Keratinocyte (primary cell): ENCODE data around the gene TGDS. TPM values are rescaled to one million over a fixed set of nuclear protein-coding genes. Genes with fewer than 3 reads are reported as not detected.

Source experiments
- DNase-seq: peaks from one replicate; pipeline ENCODE4 v3.0.0-alpha.2; 2011; ENCODE audit warnings: low read depth, missing footprints, low spot score
- FAIRE-seq: peaks from 2 replicates; lab custom pipeline; 2011; peaks lifted over from hg19 to GRCh38; lab: Jason Lieb, UNC
- H2AFZ ChIP-seq: 2 replicates; pipeline ENCODE4 v1.6.0; 2012; ENCODE audit warnings: low read length, control low read depth, inconsistent platforms; ENCODE audit not compliant: control insufficient read depth
- H3K27ac ChIP-seq: 2 replicates; pipeline ENCODE4 v1.5.1; 2011; ENCODE audit warnings: low read length; ENCODE audit not compliant: control insufficient read depth, insufficient read depth
- H3K27me3 ChIP-seq: 3 replicates; pipeline ENCODE4 v1.6.0; 2011; ENCODE audit warnings: low read length; ENCODE audit not compliant: control insufficient read depth, insufficient read depth; ENCODE audit errors: extremely low read depth
- H3K36me3 ChIP-seq, 2 experiments: 2 replicates in 1 of 2; 3 replicates in 1 of 2; pipeline ENCODE4 v1.5.1; 2011; ENCODE audit warnings: low read length in 2 of 2, mild to moderate bottlenecking in 1 of 2; ENCODE audit not compliant: control insufficient read depth in 2 of 2, insufficient read depth in 2 of 2; ENCODE audit errors: extremely low read depth in 1 of 2
- H3K4me1 ChIP-seq: 3 replicates; pipeline ENCODE4 v1.5.1; 2011; ENCODE audit warnings: low read length; ENCODE audit not compliant: control insufficient read depth, insufficient read depth; ENCODE audit errors: extremely low read depth
- H3K4me2 ChIP-seq: 3 replicates; pipeline ENCODE4 v1.6.0; 2011; ENCODE audit warnings: low read depth, low read length; ENCODE audit not compliant: control insufficient read depth, insufficient read depth; ENCODE audit errors: extremely low read depth
- H3K4me3 ChIP-seq, 3 experiments: fragments of 200-600 bp in 1 of 3; sonication (generic) in 1 of 3; 2 replicates in 2 of 3; 3 replicates in 1 of 3; pipeline ENCODE4 v1.5.1; 2011 to 2016; ENCODE audit warnings: low read length in 3 of 3, mild to moderate bottlenecking in 3 of 3, control low read depth in 2 of 3, inconsistent platforms in 1 of 3, low read depth in 1 of 3, mixed read lengths in 1 of 3, mixed run types in 1 of 3, moderate library complexity in 1 of 3; ENCODE audit not compliant: control insufficient read depth in 2 of 3, insufficient read depth in 2 of 3; ENCODE audit errors: extremely low read depth in 1 of 3
- H3K79me2 ChIP-seq: 2 replicates; pipeline ENCODE4 v1.6.0; 2012; ENCODE audit warnings: low read length; ENCODE audit not compliant: control insufficient read depth, insufficient read depth
- H3K9ac ChIP-seq: 3 replicates; pipeline ENCODE4 v1.6.0; 2011; ENCODE audit warnings: low read length; ENCODE audit not compliant: control insufficient read depth, insufficient read depth; ENCODE audit errors: extremely low read depth
- H3K9me1 ChIP-seq: 3 replicates; pipeline ENCODE4 v1.6.0; 2011; ENCODE audit warnings: low read length; ENCODE audit not compliant: control insufficient read depth, insufficient read depth; ENCODE audit errors: extremely low read depth
- H3K9me3 ChIP-seq: 2 replicates; pipeline ENCODE4 v1.5.1; 2012; ENCODE audit warnings: low read depth, low read length; ENCODE audit not compliant: control insufficient read depth
- H4K20me1 ChIP-seq: 3 replicates; pipeline ENCODE4 v1.6.0; 2011; ENCODE audit warnings: low read length; ENCODE audit not compliant: control insufficient read depth, insufficient read depth; ENCODE audit errors: extremely low read depth
- EZH2 ChIP-seq: IDR thresholded peaks from one replicate; pipeline ENCODE4 v1.6.1; 2012; ENCODE audit warnings: inconsistent platforms, mild to moderate bottlenecking, low read length, moderate library complexity
- dilution Hi-C: fragments of 300-500 bp; cut with MboI; formaldehyde crosslinking; loops from one replicate; pipeline ENCODE4 v1.7.0; 2020; ENCODE audit warnings: low sequenced_read_pairs; ENCODE audit not compliant: extremely low pct_ligation_motif_present
- polyA plus RNA-seq, 5 experiments: library from polyadenylated mRNA; depleted of rRNA in 3 of 5; stranded (reverse) in 3 of 5; stranded (forward) in 1 of 5; unstranded in 1 of 5; fragments of >200 nt; gene quantifications; 1 replicate in 1 of 5; 2 replicates in 3 of 5; 3 replicates in 1 of 5; pipeline versions ENCODE4 v1.2.1 to v1.2.3, GENCODE V29; 2011 to 2012; ENCODE audit warnings: missing spikeins in 2 of 5, low read depth in 1 of 5, low replicate concordance in 1 of 5
- TF ChIP-seq, protein P1 (sequence below), 3 experiments: IDR thresholded peaks in 1 of 3; conservative IDR thresholded peaks in 1 of 3; optimal IDR thresholded peaks in 1 of 3; 2 replicates in 2 of 3; 3 replicates in 1 of 3; pipeline versions ENCODE3 to v1.5.1; 2011; ENCODE audit warnings: low read length in 3 of 3, mild to moderate bottlenecking in 3 of 3, moderate library complexity in 2 of 3, control low read depth in 1 of 3, inconsistent platforms in 1 of 3; ENCODE audit not compliant: insufficient read depth in 2 of 3; ENCODE audit errors: extremely low read depth in 1 of 3

The TGDS gene
- polyA plus RNA-seq, 1 donor (not counting 4 experiments of a cell fraction or from before 2014, with no cell fraction given) = 19.4 TPM

GRCh38 chr13:94548382-94548781 lies 47.6 kb downstream of the TGDS start:
- DNase-seq = no peak
- Histone ChIP-seq H3K79me2 (no peaks in the 10 kb centered on the region), H3K27me3 (no peaks in the 10 kb centered on the region), H3K4me1 (peaks cover 10% of the 10 kb centered on the region), H3K27ac (peak overlapping the region; percentile 81), H3K9me1 (peaks cover 3% of the 10 kb centered on the region), H3K4me3 (peak overlapping the region; percentile 53 to 81 (median 81)), H4K20me1 (no peaks in the 10 kb centered on the region), H3K9me3 (no peaks in the 10 kb centered on the region), H3K4me2 (peak overlapping the region; percentile 96), H3K36me3 (no peaks in the 10 kb centered on the region), H3K9ac (peak overlapping the region; percentile 86), H2AFZ (peak overlapping the region; percentile 97)
- TF ChIP-seq, protein P1, sequence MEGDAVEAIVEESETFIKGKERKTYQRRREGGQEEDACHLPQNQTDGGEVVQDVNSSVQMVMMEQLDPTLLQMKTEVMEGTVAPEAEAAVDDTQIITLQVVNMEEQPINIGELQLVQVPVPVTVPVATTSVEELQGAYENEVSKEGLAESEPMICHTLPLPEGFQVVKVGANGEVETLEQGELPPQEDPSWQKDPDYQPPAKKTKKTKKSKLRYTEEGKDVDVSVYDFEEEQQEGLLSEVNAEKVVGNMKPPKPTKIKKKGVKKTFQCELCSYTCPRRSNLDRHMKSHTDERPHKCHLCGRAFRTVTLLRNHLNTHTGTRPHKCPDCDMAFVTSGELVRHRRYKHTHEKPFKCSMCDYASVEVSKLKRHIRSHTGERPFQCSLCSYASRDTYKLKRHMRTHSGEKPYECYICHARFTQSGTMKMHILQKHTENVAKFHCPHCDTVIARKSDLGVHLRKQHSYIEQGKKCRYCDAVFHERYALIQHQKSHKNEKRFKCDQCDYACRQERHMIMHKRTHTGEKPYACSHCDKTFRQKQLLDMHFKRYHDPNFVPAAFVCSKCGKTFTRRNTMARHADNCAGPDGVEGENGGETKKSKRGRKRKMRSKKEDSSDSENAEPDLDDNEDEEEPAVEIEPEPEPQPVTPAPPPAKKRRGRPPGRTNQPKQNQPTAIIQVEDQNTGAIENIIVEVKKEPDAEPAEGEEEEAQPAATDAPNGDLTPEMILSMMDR (optimal IDR thresholded peaks at IDR 0.05 in 1 of 3, IDR thresholded peaks at IDR 0.05 in 1 of 3, conservative IDR thresholded peaks at IDR 0.05 in 1 of 3; ENCODE audit: extremely low read depth in 1 of 3, insufficient read depth in 2 of 3, low read length in 3 of 3) = no peak
- TF ChIP-seq EZH2 = no peak
- dilution Hi-C loops = no loop called here
- no peak for FAIRE-seq

DNA sequence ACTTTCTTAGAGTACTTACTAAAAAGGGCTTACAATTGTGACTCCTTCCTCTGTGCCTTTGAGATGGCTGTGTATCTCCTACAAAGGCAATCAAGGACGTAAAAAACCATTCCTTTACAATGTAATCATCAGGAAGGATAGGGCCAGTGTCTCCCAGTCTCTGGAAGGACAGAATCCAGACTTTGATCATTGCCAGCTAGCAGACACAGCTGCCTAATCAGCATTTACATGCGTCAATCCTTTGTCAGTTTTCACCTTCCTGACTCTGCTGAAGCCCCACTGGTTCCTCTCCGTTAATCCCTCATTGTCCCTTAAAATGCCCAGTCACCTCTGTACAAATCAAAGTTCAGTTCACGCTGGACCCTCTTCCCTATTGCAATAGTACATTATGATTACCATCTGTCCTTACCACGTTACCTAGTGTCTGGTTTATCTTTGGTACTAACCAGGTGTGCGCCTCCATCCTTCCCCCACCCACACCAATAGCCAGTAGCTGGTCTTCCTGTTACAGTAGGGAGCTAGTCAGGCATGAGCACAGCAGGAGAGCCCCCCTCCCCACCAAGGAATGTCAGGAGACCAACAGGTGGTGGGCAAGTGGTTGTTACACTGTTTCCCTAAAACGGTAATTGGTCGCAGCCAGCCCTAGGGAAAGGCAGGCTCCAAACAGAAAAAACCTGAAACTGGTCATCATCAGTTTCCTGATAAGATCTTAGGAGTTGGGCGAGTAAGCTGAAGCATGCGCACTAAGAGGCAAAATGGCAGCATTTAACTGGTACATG lies 49.7 kb downstream of the TGDS start:
- no peak for DNase-seq
- Histone ChIP-seq H4K20me1 (no peaks in the 10 kb centered on the region), H3K27me3 (no peaks in the 10 kb centered on the region), H3K9me1 (peaks cover 3% of the 10 kb centered on the region), H3K4me3 (no peak overlapping the region), H3K27ac (no peak overlapping the region), H3K79me2 (no peaks in the 10 kb centered on the region), H3K4me1 (peaks cover 10% of the 10 kb centered on the region), H3K9me3 (no peaks in the 10 kb centered on the region), H3K9ac (no peak overlapping the region), H3K4me2 (no peak overlapping the region), H3K36me3 (no peaks in the 10 kb centered on the region), H2AFZ (no peak overlapping the region)
- dilution Hi-C loops = no loop called here
- TF ChIP-seq, protein P1 (optimal IDR thresholded peaks at IDR 0.05 in 1 of 3, IDR thresholded peaks at IDR 0.05 in 1 of 3, conservative IDR thresholded peaks at IDR 0.05 in 1 of 3; ENCODE audit: extremely low read depth in 1 of 3, insufficient read depth in 2 of 3, low read length in 3 of 3) = no peak
- TF ChIP-seq EZH2 = no peak
- no peak for FAIRE-seq
